GM12874 (cell line): ENCODE data around the gene IGF2BP2.

Experiments used
- TF ChIP-seq, protein P1 (sequence below): IDR thresholded peaks from 2 replicates; pipeline ENCODE4 v1.5.1; 2011; ENCODE audit warnings: low read depth, mild to moderate bottlenecking, control low read depth, low read length, moderate library complexity; ENCODE audit not compliant: insufficient read depth

IGF2BP2 gene

DNA sequence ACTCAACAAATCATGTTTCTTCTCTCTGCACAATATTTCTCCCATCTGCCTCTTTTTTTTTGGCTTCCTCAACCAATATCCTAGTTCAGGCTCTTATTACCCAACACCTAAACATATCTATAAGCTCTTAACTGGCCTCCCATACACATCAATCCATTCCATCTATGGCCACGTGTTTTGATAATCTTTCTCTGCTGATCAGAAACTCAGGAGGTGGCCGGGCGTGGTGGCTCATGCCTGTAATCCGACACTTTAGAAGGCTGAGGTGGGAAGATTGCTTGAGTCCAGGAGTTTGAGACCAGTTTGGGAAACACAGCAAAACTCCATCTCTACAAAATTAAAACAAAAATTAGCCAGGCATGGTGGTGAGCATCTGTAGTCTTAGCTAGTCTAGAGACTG, 68.4 kb downstream of the IGF2BP2 start:
- TF ChIP-seq, protein P1, sequence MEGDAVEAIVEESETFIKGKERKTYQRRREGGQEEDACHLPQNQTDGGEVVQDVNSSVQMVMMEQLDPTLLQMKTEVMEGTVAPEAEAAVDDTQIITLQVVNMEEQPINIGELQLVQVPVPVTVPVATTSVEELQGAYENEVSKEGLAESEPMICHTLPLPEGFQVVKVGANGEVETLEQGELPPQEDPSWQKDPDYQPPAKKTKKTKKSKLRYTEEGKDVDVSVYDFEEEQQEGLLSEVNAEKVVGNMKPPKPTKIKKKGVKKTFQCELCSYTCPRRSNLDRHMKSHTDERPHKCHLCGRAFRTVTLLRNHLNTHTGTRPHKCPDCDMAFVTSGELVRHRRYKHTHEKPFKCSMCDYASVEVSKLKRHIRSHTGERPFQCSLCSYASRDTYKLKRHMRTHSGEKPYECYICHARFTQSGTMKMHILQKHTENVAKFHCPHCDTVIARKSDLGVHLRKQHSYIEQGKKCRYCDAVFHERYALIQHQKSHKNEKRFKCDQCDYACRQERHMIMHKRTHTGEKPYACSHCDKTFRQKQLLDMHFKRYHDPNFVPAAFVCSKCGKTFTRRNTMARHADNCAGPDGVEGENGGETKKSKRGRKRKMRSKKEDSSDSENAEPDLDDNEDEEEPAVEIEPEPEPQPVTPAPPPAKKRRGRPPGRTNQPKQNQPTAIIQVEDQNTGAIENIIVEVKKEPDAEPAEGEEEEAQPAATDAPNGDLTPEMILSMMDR, result no peak

DNA sequence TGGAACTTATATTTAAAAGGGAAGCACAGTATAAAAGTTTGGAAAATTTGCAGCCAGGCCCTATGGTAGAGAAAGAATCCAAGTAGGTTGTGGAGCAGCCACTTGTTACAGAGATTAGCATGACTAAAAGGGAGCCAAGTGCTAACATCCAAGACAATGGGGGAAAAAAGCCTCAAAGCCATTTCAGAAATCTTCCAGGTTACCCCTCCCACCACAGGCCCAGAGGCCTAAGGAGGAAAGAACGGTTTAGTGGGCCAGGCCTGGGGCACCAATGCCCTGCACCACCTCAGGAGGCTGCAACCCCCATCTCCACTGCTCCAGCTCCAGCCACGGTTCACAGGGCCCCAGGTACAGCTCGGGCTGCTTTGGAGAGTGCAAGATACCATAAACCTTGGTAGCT, 69.9 kb downstream of the IGF2BP2 start:
- TF ChIP-seq, protein P1, result no peak

DNA sequence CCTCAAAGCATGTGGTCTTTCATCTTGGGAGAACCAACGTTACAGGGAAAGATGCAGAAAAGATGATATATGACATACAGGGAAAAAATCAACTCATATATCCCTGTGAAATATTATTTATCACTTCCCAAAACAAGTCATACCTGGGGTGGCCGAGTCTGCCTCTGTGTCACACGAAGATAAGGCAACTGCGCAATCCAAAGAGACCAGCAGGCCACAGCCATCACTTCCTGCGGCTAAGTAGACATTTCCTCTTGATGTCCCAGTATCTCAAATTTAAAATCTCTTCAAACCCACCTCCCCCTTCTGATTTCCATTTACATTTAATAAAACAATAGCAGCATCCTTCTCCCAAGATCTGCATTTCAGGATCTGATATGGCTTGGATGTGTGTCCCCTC, 71.5 kb downstream of the IGF2BP2 start:
- TF ChIP-seq, protein P1, result no peak

DNA sequence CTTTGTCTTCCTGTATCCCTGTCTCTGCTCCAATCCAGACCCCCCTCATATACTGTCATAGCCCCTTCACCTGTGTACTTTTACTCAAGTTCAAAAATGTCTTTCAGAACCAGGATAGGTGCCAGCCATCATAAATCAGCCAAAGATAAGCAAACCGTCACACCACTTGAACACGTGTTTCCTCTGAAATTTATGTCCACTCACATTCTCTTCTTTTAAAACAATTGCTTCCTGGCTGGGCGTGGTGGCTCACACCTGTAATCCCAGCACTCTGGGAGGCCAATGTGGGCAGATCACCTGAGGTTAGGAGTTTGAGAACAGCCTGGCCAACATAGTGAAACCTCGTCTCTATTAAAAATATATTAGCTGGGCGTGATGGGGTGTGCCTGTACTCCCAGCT, 74.1 kb downstream of the IGF2BP2 start:
- TF ChIP-seq, protein P1, result no peak

DNA sequence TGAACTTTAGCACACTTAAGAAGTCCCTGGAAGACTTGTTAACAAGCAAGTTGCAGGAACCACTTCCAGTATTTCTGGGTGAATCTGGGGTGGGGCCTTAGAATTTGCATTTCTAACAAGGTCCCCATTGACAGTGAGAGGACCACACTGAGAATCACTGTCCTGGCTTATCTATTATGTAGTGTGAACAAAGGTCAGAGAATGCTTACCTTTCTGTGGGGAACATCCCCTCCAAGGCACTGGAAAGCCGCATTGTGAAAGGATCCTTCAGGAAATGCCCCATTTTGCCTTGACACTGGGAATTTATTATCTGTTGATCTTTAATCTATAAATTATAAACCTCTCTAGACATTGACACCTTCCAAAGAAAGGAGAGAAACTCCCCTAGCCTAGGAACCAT, 74.8 kb downstream of the IGF2BP2 start:
- TF ChIP-seq, protein P1, result no peak

DNA sequence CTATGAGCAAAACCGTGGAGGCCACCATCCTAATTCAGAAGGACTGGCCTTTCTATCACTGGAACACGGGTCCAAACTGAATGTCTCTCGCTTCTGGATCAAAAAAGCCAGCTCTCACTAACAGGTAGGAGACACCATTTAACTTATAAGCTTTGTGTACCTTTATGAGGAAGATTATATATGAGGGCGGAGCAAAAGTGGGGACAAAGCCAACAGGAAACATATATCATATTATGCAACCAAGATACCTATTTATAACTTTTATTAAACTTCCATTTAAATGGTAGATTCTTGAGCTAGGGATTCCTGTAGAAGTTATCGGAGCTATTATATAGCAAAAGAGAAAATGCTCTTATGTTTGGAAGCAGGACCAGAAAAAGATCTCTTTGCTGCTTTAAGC, 78.4 kb downstream of the IGF2BP2 start:
- TF ChIP-seq, protein P1, result no peak

DNA sequence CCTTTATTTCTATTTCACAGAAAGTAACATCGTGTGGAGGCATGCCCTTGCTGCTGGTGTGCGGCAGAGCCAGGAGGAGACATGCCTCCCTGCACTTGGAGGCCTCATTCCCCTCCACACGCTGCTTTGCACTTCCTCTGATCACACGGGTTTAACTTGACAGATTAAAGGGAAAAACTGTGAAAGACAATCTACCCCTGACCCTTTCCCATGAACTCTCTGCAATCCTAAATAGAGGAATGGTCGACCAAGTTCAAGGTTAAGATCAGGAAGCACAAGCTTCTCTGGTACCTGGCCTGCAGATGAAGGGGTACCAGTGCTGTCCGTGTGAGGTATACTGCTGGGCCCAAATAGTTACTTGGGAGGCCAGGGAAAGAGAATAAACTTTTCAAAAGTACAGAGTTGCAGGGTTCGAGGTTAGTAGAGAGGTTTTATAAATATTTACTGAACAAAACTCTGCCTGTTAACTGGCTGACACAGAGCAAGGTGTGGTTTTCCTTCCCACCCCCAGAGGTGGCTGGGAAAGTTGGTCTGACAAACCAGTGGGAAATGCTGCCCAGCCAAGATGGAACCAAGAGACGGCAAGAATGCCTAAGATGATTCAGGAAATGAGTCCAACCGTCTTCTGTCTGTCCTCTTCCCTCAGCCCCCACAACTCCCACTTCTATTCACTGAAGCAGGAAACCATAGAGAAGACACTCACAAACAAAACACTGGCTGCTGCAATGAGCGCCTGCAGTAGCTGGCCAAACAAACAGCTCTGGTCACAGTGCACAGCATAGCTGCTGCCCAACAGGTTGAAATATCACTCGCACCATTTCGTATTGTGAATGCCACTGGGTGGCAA, 79.6 kb downstream of the IGF2BP2 start:
- TF ChIP-seq, protein P1, result no peak

DNA sequence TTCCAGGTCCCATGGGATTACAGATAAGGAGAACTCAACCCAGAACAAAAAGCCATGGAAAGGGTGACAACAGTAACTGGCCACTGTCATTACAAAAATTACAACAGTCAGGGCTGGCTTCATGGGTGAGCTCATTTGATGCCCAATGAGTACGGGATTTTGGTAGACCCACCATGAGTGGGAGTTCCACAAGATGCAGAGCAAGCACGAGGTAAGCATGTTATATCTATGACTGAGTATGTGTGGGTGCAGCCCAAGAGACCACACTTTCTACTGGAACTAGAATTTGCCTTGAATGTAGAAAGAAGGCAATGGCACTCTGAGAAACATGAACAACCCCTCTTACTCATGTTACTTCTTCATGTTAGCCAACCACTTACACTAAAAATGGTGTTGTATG, 83.3 kb downstream of the IGF2BP2 start:
- TF ChIP-seq, protein P1, result no peak
